AG09319 (cell line): ENCODE measurements around the gene CHMP1A.
A peak's percentile ranks its signal among the peaks of the same experiment; 100 is the strongest.
"Not testable (repeated sequence)": the region's sequence is repeated elsewhere in the genome, so short reads cannot be mapped to it uniquely, and the experiment has no call there.

Source experiments
- DNase-seq: peaks from one replicate; pipeline ENCODE4 v3.0.0-alpha.2; 2010; ENCODE audit warnings: low read depth; ENCODE audit errors: extremely low read depth
- TF ChIP-seq, protein P1 (sequence below): IDR thresholded peaks from 2 replicates; pipeline ENCODE4 v1.5.1; 2011; ENCODE audit warnings: low read depth, mild to moderate bottlenecking, inconsistent platforms, low read length, moderate library complexity

The CHMP1A gene

DNA sequence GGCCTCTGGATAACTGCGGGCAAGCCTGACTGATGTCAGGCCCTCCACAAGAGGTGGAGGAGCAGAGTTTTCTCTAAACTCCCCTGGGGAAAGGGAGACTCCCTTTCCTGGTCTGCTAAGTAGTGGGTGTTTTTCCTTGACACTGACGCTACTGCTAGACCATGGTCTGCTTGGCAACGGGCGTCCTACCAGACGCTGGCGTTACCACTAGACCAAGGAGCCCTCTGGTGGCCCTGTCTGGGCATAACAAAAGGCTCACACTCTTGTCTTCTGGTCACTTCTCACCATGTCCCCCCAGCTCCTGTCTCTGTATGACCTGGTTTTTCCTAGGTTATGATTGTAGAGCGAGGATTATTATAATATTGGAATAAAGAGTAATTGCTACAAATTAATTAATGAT lies 9.5 kb upstream of the CHMP1A start:
- TF ChIP-seq, protein P1, sequence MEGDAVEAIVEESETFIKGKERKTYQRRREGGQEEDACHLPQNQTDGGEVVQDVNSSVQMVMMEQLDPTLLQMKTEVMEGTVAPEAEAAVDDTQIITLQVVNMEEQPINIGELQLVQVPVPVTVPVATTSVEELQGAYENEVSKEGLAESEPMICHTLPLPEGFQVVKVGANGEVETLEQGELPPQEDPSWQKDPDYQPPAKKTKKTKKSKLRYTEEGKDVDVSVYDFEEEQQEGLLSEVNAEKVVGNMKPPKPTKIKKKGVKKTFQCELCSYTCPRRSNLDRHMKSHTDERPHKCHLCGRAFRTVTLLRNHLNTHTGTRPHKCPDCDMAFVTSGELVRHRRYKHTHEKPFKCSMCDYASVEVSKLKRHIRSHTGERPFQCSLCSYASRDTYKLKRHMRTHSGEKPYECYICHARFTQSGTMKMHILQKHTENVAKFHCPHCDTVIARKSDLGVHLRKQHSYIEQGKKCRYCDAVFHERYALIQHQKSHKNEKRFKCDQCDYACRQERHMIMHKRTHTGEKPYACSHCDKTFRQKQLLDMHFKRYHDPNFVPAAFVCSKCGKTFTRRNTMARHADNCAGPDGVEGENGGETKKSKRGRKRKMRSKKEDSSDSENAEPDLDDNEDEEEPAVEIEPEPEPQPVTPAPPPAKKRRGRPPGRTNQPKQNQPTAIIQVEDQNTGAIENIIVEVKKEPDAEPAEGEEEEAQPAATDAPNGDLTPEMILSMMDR: peak; percentile 36
- not testable (repeated sequence) for DNase-seq

DNA sequence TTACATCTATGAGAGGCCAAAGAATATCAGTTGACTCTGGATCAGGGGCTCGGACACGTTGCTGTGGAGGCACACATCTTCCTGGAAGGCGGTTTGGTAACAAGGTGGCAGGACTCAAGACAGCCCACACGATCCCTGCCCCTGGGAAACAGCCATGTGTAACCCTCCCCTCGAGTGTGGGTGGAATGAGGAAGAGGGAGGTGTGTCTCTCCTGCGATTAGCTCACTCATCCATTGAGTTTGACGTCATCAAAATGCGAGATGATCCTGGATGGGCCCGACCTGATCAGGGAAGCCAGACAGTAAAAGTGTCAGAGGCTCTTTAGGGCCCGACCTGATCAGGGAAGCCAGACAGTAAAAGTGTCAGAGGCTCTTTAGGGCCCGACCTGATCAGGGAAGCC lies 6.7 kb upstream of the CHMP1A start:
- not testable (repeated sequence) for DNase-seq

DNA sequence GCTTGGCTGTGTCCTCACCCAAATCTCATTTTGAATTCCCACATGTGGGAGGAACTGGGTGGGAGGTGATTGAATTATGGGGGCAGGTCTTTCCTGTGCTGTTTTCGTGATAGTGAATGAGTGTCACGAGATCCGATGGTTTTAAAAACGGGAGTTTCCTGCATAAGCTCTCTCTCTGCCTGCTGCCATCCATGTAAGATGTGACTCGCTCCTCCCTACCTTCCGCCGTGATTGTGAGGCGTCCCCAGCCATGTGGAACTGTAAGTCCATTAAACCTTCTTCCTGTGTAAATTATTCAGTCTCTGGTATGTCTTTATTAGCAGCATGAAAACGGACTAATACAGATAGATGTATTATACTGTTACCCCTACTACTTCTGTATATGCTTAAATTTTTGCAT lies 3.7 kb upstream of the CHMP1A start:
- TF ChIP-seq, protein P1: no peak
- DNase-seq: no peak

DNA sequence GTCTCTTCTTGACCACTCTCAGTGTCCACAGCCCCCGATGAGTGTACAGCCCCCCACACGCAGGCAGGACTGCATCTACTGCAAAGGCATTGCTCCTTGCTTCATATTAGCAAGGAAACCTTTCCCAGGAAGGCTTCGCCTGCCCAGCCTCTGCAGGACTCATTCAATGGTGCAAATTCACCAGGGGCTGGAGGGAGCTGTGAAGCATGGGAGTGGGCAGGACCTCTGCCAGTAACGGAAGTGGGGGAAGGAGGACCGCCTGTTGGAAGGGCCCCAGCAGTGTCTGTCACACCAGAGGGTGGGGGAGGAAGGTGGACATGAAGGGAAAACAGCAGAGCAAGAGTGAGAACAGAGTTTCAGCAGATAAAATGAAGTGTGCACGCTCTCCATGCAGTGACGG lies 2.6 kb upstream of the CHMP1A start:
- no peak for DNase-seq
- TF ChIP-seq, protein P1: no peak

DNA sequence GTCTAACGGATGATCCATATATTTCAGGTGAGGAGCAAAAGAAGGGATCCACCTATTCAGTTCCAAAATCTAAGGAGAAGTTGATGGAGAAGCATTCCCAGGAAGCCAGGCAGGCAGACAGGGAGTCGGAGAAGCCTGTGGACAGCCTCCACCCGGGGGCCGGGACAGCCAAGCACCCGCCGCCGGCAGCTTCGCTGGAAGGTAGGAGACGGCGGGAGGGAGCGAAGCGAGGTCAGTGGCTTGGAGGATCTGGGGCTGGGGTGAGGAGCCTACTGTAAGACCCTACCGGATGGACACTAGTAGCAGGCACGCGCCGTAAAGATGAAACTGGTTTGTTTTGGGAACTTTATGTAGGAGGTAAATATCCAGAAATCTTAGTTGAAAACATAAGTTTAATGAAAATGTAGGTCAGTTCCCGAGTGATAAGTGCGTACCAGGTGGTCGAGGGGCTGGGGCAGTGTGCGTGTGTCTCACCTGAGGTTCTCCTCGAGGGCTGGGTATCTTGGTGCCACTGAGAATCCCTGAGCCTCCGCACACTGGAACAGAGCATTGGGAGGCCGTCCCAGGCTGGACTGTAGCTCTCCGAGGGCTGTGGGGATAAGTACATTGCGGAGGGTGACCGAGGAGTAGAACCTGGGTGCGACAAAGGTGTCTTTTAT lies 842 bp upstream of the CHMP1A start:
- no peak for DNase-seq
- TF ChIP-seq, protein P1: no peak

DNA sequence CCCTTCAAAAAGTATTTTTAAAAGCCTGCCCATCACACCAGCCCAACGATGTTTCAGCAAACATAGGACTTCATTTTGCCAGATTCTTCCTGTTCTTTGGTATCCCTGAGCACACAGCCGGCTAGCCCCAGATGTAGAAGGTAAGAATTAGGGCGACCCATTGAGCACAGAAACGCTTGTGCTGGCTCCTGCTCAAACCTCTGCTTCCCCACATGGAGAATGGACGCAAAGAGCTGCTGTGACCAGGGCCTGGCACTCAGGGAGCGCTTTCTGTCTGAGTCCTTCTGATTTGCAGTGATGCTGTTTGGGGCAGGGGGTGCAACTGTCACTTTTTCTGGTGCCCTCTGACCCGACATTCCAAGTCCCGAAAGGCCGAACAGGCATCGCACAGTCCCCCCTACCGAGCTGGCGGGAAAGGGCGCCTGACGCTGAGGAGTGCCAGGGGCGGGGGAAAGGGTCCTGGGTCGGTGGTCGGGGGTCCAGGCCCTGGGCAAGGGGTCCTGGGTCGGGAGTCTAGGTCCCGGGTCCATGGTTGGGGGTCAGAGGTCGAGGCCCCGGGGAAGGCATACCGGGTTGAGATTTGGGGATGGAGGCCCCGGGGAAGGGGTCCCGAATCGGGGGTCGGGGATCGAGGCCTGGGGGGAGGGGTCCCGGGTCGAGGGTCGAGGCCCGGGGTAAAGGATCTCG lies 930 bp downstream of the CHMP1A start:
- TF ChIP-seq, protein P1: no peak
- no peak for DNase-seq

DNA sequence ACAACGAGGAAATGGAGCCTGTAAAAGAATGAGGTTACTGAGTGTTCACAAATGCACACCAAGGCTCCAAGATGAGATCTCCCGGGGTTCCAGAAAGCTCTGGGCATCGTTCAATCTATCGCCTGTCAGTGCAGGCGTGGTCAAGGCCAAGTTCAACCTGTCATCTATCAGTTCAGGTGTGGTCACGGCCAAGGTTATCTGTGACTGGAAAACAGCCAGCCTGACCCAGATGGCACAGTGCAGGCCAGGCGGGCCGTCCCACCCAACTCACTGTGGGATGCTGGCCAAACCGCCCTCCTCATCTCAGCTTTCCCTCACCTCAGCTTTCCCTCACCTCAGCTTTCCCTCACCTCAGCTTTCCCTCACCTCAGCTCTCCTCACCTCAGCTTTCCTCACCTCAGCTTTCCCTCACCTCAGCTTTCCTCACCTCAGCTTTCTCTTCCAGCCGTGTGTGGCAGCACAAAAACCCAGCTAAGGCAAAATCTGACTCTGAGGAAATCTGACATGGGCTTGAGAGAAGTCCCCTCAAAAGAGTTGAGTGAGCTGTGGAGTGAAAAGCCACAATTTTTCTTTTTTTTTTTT lies 2.4 kb downstream of the CHMP1A start:
- no peak for DNase-seq
- TF ChIP-seq, protein P1: no peak
